H9 (cell line): Measurements from ENCODE around the gene EXOSC10. TPM values are rescaled to one million over a fixed set of nuclear protein-coding genes. Genes with fewer than 3 reads are reported as not detected.
A peak's percentile ranks its signal among the peaks of the same experiment; 100 is the strongest.

ENCODE experiments used
- DNase-seq: peaks from one replicate; pipeline ENCODE4 v3.0.0-alpha.2; 2017
- H2AFZ ChIP-seq: one replicate; pipeline ENCODE4 v1.6.1; 2013; ENCODE audit warnings: mild to moderate bottlenecking, low read length, control low read depth, moderate library complexity
- H2AK5ac ChIP-seq: 2 replicates; pipeline ENCODE4 v1.6.1; 2013; ENCODE audit warnings: low read length, control low read depth, mixed read lengths; ENCODE audit not compliant: insufficient read length
- H2BK120ac ChIP-seq: one replicate; pipeline ENCODE4 v1.6.1; 2013; ENCODE audit warnings: low read depth, mild to moderate bottlenecking, low read length, control low read depth, inconsistent platforms; ENCODE audit not compliant: poor library complexity, severe bottlenecking
- H2BK12ac ChIP-seq: 2 replicates; pipeline ENCODE4 v1.6.1; 2013; ENCODE audit warnings: low read length, control low read depth, mixed read lengths, low read depth; ENCODE audit not compliant: insufficient read length
- H2BK15ac ChIP-seq: 2 replicates; pipeline ENCODE4 v1.6.1; 2013; ENCODE audit warnings: low read depth, low read length, control low read depth
- H2BK20ac ChIP-seq: one replicate; pipeline ENCODE4 v1.6.1; 2013; ENCODE audit warnings: low read depth, mild to moderate bottlenecking, low read length, control low read depth, inconsistent platforms; ENCODE audit not compliant: poor library complexity, severe bottlenecking
- H2BK5ac ChIP-seq: 2 replicates; pipeline ENCODE4 v1.6.1; 2013; ENCODE audit warnings: low read length, control low read depth, mixed read lengths; ENCODE audit not compliant: insufficient read length
- H3K14ac ChIP-seq: 2 replicates; pipeline ENCODE4 v1.6.1; 2013; ENCODE audit warnings: low read length, control low read depth; ENCODE audit not compliant: insufficient read depth
- H3K18ac ChIP-seq: 2 replicates; pipeline ENCODE4 v1.6.1; 2013; ENCODE audit warnings: low read depth, mild to moderate bottlenecking, mixed read lengths, low read length, control low read depth; ENCODE audit not compliant: insufficient read length
- H3K23ac ChIP-seq: 2 replicates; pipeline ENCODE4 v1.6.1; 2013; ENCODE audit warnings: low read length, control low read depth, mixed read lengths, low read depth; ENCODE audit not compliant: insufficient read length
- H3K23me2 ChIP-seq: 2 replicates; pipeline ENCODE4 v1.6.1; 2013; ENCODE audit warnings: low read depth, mild to moderate bottlenecking, mixed read lengths, low read length, control low read depth; ENCODE audit not compliant: insufficient read length, poor library complexity, severe bottlenecking
- H3K27ac ChIP-seq: 2 replicates; pipeline ENCODE4 v1.5.1; 2013; ENCODE audit warnings: low read length, control low read depth, mixed read lengths, low read depth; ENCODE audit not compliant: insufficient read length
- H3K27me3 ChIP-seq: 2 replicates; pipeline ENCODE4 v1.6.1; 2013; ENCODE audit warnings: low read length, control low read depth, inconsistent platforms; ENCODE audit not compliant: insufficient read depth
- H3K4ac ChIP-seq: 2 replicates; pipeline ENCODE4 v1.6.1; 2013; ENCODE audit warnings: low read depth, mild to moderate bottlenecking, control low read depth, inconsistent platforms, low read length, moderate library complexity
- H3K4me1 ChIP-seq: 2 replicates; pipeline ENCODE4 v1.6.1; 2013; ENCODE audit warnings: low read length, control low read depth, inconsistent platforms; ENCODE audit not compliant: insufficient read depth
- H3K4me2 ChIP-seq: 2 replicates; pipeline ENCODE4 v1.6.1; 2013; ENCODE audit warnings: low read length, control low read depth, mixed read lengths; ENCODE audit not compliant: insufficient read length, insufficient read depth
- H3K56ac ChIP-seq: 2 replicates; pipeline ENCODE4 v1.6.1; 2013; ENCODE audit warnings: low read depth, mild to moderate bottlenecking, mixed read lengths, low read length, control low read depth; ENCODE audit not compliant: insufficient read length
- H3K79me1 ChIP-seq: 2 replicates; pipeline ENCODE4 v1.6.1; 2013; ENCODE audit warnings: low read depth, mild to moderate bottlenecking, moderate library complexity, low read length, control low read depth, inconsistent platforms; ENCODE audit not compliant: insufficient read depth, poor library complexity, severe bottlenecking
- H3K79me2 ChIP-seq: 2 replicates; pipeline ENCODE4 v1.6.1; 2013; ENCODE audit warnings: low read length, control low read depth, inconsistent platforms; ENCODE audit not compliant: insufficient read depth
- H3K9ac ChIP-seq: 2 replicates; pipeline ENCODE4 v1.6.1; 2013; ENCODE audit warnings: low read length, control low read depth, mixed read lengths; ENCODE audit not compliant: insufficient read length; ENCODE audit errors: extremely low read depth
- H3K9me3 ChIP-seq: one replicate; pipeline ENCODE4 v1.6.1; 2013; ENCODE audit warnings: low read depth, low read length, inconsistent platforms; ENCODE audit not compliant: control insufficient read depth
- H3T11ph ChIP-seq: one replicate; pipeline ENCODE4 v1.6.1; 2013; ENCODE audit warnings: mild to moderate bottlenecking, low read length, control low read depth, inconsistent platforms
- H4K20me1 ChIP-seq: one replicate; pipeline ENCODE4 v1.6.1; 2013; ENCODE audit not compliant: control insufficient read depth, insufficient read length, insufficient read depth
- H4K5ac ChIP-seq: 2 replicates; pipeline ENCODE4 v1.6.1; 2013; ENCODE audit warnings: low read depth, mild to moderate bottlenecking, mixed read lengths, low read length, control low read depth; ENCODE audit not compliant: insufficient read length
- H4K8ac ChIP-seq: replicated peaks from 2 replicates; pipeline ENCODE4 v1.6.1; 2013; ENCODE audit warnings: low read length, control low read depth, mixed read lengths, low read depth; ENCODE audit not compliant: insufficient read length
- H4K91ac ChIP-seq: 2 replicates; pipeline ENCODE4 v1.6.1; 2013; ENCODE audit warnings: low read depth, mild to moderate bottlenecking, moderate library complexity, mixed read lengths, low read length, control low read depth; ENCODE audit not compliant: insufficient read length
- H3K27ac Mint-ChIP-seq, 3 experiments: 2 replicates in 2 of 3; 3 replicates in 1 of 3; pipeline ENCODE4 v1.8.0; 2020 to 2021; ENCODE audit warnings: mixed read lengths in 3 of 3, mild to moderate bottlenecking in 1 of 3, moderate library complexity in 1 of 3
- H3K27me3 Mint-ChIP-seq: 2 replicates; pipeline ENCODE4 v1.8.0; 2021; ENCODE audit warnings: low read depth, mild to moderate bottlenecking, moderate library complexity, mixed read lengths
- H3K36me3 Mint-ChIP-seq, 3 experiments: 2 replicates in 2 of 3; 3 replicates in 1 of 3; pipeline ENCODE4 v1.8.0; 2020 to 2021; ENCODE audit warnings: low read depth in 3 of 3, mixed read lengths in 3 of 3; ENCODE audit not compliant: insufficient read depth in 1 of 3
- H3K4me1 Mint-ChIP-seq, 2 experiments: 2 replicates each; pipeline ENCODE4 v1.8.0; 2020; ENCODE audit warnings: mixed read lengths in 2 of 2
- H3K4me3 Mint-ChIP-seq, 2 experiments: 2 replicates in 1 of 2; 3 replicates in 1 of 2; pipeline ENCODE4 v1.8.0; 2020 to 2021; ENCODE audit warnings: mild to moderate bottlenecking in 2 of 2, mixed read lengths in 2 of 2, moderate library complexity in 1 of 2
- H3K9me3 Mint-ChIP-seq, 2 experiments: 2 replicates in 1 of 2; 3 replicates in 1 of 2; pipeline ENCODE4 v1.8.0; 2020; ENCODE audit warnings: mild to moderate bottlenecking in 2 of 2, mixed read lengths in 2 of 2, moderate library complexity in 1 of 2
- WGBS: extraction: QIAGEN DNeasy Blood & Tissue Kit; methylation state at CpG from one replicate; pipeline ENCODE4 v1.1.7; 2013; ENCODE audit warnings: missing lambda C conversion rate, low lambda C conversion rate, mixed read lengths; ENCODE audit not compliant: insufficient read length; ENCODE audit errors: extremely low coverage; 5-methylcytosine and 5-hydroxymethylcytosine counted together
- total RNA-seq: library from RNA; stranded (reverse); gene quantifications from 2 replicates; pipeline ENCODE4 v1.2.1, GENCODE V29; 2021
- TF ChIP-seq, protein P1 (sequence below): fragments of 200-600 bp; sonication (generic); conservative IDR thresholded peaks from 3 replicates; pipeline ENCODE4 v1.8.0; 2021; ENCODE audit warnings: antibody characterized with exemption, mild to moderate bottlenecking

The EXOSC10 gene
- total RNA-seq, 1 experiment from 2014 or later = 83.4 TPM

- Histone ChIP-seq H3K79me2 (peaks cover 2% of the 10 kb centered on the region; the same call in 1 of the 2 replicates), H3K14ac (no peak overlapping the region), H2BK5ac (no peak overlapping the region), H3K79me1 (no peaks in the 10 kb centered on the region), H2AFZ (no peak overlapping the region), H3K27ac (no peak overlapping the region), H2BK12ac (no peak overlapping the region), H4K5ac (no peak overlapping the region), H4K91ac (no peak overlapping the region), H3K4me2 (no peak overlapping the region), H3K23me2 (peaks cover 7% of the 10 kb centered on the region), H3K9me3 (no peaks in the 10 kb centered on the region), H3K56ac (no peak overlapping the region), H3K27me3 (no peaks in the 10 kb centered on the region; the same call in 1 of the 2 replicates), H3T11ph (no peak overlapping the region), H2BK20ac (no peak overlapping the region), H3K4me1 (no peaks in the 10 kb centered on the region), H3K9ac (no peak overlapping the region), H3K4ac (no peak overlapping the region), H4K8ac (no peak overlapping the region), H3K23ac (no peak overlapping the region), H2BK15ac (no peak overlapping the region), H4K20me1 (no peaks in the 10 kb centered on the region), H2BK120ac (no peak overlapping the region), H3K18ac (no peak overlapping the region), H2AK5ac (no peak overlapping the region)
- Mint-ChIP-seq H3K27ac (peak overlapping the region in 1 of 3 experiments; percentile 62; a peak in 1 of 7 replicates), H3K27me3 (no peaks in the 10 kb centered on the region), H3K4me1 (peaks cover 16 to 25% of the 10 kb centered on the region in 2 experiments), H3K36me3 (peaks cover 24 to 49% (median 30%) of the 10 kb centered on the region in 3 experiments), H3K9me3 (no peaks in the 10 kb centered on the region), H3K4me3 (no peak overlapping the region)
- WGBS = no CpG with 5 or more reads among the region's 22 CpGs
- DNase-seq = no peak
- TF ChIP-seq, protein P1, sequence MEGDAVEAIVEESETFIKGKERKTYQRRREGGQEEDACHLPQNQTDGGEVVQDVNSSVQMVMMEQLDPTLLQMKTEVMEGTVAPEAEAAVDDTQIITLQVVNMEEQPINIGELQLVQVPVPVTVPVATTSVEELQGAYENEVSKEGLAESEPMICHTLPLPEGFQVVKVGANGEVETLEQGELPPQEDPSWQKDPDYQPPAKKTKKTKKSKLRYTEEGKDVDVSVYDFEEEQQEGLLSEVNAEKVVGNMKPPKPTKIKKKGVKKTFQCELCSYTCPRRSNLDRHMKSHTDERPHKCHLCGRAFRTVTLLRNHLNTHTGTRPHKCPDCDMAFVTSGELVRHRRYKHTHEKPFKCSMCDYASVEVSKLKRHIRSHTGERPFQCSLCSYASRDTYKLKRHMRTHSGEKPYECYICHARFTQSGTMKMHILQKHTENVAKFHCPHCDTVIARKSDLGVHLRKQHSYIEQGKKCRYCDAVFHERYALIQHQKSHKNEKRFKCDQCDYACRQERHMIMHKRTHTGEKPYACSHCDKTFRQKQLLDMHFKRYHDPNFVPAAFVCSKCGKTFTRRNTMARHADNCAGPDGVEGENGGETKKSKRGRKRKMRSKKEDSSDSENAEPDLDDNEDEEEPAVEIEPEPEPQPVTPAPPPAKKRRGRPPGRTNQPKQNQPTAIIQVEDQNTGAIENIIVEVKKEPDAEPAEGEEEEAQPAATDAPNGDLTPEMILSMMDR = no peak
Measured at GRCh38 chr1:11054666-11055065, 45.0 kb downstream of the EXOSC10 start.
